Activated CD8-positive, alpha-beta T cell treated with anti-CD3 and anti-CD28 coated beads for 36 hours (primary cell): ENCODE results near the gene SBK2. TPM values are rescaled to one million over a fixed set of nuclear protein-coding genes. Genes with fewer than 3 reads are reported as not detected.

Experiments used
- ATAC-seq: fragments of 200-7000 bp; cut with Tn5 transposase; one replicate; pipeline ENCODE4 v1.10.0; 2021; ENCODE audit warnings: mild to moderate bottlenecking, moderate library complexity
- CTCF ChIA-PET: fragments of 350-600 bp; sonication (Branson Sonifier 250); formaldehyde crosslinking; loops from one replicate; lab custom pipeline; 2021; ENCODE audit warnings: antibody characterized with exemption; lab: Charles Lee
- POLR2A ChIA-PET: fragments of 350-600 bp; sonication (Branson Sonifier 250); formaldehyde crosslinking; loops from one replicate; lab custom pipeline; 2021; ENCODE audit warnings: antibody characterized with exemption; lab: Charles Lee
- DNase-seq: peaks from one replicate; pipeline ENCODE4 v3.0.0-alpha.2; 2020
- H3K27ac Mint-ChIP-seq: one replicate; pipeline ENCODE4 v1.8.0; 2021; ENCODE audit warnings: mild to moderate bottlenecking, mixed read lengths
- H3K27me3 Mint-ChIP-seq: one replicate; pipeline ENCODE4 v1.8.0; 2021; ENCODE audit warnings: mixed read lengths
- H3K36me3 Mint-ChIP-seq: one replicate; pipeline ENCODE4 v1.8.0; 2021; ENCODE audit warnings: low read depth, mixed read lengths
- H3K4me1 Mint-ChIP-seq: one replicate; pipeline ENCODE4 v1.8.0; 2021; ENCODE audit warnings: low read depth, mixed read lengths
- H3K4me3 Mint-ChIP-seq: one replicate; pipeline ENCODE4 v1.8.0; 2021; ENCODE audit warnings: mild to moderate bottlenecking, moderate library complexity, mixed read lengths
- H3K9me3 Mint-ChIP-seq: one replicate; pipeline ENCODE4 v1.8.0; 2021; ENCODE audit warnings: mixed read lengths
- intact Hi-C: fragments of 100-400 bp; cut with micrococcal nuclease; formaldehyde crosslinking; loops from one replicate; pipeline ENCODE4 v1.10.0; 2022
- total RNA-seq, 2 experiments: library from RNA; stranded (reverse); gene quantifications; one replicate each; pipeline ENCODE4 v1.2.3, GENCODE V29; 2021
- TF ChIP-seq, protein P1 (sequence below): fragments of 200-600 bp; IDR thresholded peaks from one replicate; pipeline ENCODE4 v1.8.0; 2022; ENCODE audit warnings: antibody characterized with exemption, mild to moderate bottlenecking

The SBK2 gene
- total RNA-seq, 2 experiments from 2014 or later, result not detected

- Mint-ChIP-seq H3K4me3 (peak overlapping the region; percentile 87), H3K36me3 (peaks cover 15% of the 10 kb centered on the region), H3K27me3 (no peaks in the 10 kb centered on the region), H3K4me1 (peaks cover 29% of the 10 kb centered on the region), H3K9me3 (peaks cover 2% of the 10 kb centered on the region), H3K27ac (no peak overlapping the region)
- intact Hi-C loops, result no loop called here
- ChIA-PET CTCF (interaction anchor here (1.1 to 2.1 kb wide), 5 partner anchors 24 to 77 kb away, joined by 3 to 8 read pairs (median 4); partner anchors contain the start of gene ZNF865), POLR2A (interaction anchor here (1.3 to 1.7 kb wide), 2 partner anchors 18 to 95 kb away, joined by 5 to 6 read pairs; partner anchors contain the start of gene ZNF524)
- DNase-seq (no peak), ATAC-seq (no peak)
- TF ChIP-seq, protein P1, sequence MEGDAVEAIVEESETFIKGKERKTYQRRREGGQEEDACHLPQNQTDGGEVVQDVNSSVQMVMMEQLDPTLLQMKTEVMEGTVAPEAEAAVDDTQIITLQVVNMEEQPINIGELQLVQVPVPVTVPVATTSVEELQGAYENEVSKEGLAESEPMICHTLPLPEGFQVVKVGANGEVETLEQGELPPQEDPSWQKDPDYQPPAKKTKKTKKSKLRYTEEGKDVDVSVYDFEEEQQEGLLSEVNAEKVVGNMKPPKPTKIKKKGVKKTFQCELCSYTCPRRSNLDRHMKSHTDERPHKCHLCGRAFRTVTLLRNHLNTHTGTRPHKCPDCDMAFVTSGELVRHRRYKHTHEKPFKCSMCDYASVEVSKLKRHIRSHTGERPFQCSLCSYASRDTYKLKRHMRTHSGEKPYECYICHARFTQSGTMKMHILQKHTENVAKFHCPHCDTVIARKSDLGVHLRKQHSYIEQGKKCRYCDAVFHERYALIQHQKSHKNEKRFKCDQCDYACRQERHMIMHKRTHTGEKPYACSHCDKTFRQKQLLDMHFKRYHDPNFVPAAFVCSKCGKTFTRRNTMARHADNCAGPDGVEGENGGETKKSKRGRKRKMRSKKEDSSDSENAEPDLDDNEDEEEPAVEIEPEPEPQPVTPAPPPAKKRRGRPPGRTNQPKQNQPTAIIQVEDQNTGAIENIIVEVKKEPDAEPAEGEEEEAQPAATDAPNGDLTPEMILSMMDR, result no peak
Observed at GRCh38 chr19:55581823-55582223, 44.9 kb upstream of the SBK2 start.

DNA sequence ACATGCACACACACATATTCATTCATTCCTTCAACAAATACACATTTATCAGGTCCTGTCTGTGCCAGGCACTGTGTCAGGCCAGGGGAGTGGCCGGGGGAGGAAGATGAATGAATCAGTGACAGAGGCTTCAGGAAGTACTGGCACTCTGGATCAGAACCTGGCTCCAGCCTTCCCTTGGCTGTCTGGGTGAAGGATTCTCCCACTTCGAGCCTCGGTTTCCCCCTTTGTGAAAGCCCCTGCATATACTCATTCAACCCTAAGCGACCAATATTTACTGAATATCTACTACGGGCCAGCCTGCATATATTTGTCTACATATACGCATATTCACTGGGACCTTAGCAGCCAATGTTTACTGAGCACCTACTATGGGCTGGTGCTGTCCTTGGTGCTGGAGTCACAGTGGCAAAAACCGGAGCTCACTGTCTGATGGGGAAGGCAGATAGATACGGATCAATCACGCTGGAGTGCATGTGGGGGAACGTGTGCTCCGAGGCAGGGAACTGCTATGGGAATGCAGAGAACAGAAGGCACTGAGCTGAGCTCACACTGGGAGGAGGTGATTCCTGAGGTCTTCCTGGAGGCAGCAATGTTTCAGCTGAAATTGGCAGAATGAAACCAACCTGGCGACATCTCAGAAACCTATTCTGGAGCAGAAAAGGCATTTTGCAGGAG lies 44.4 kb upstream of the SBK2 start:
- peaks cover 29% of the 10 kb centered on the region for H3K4me1 Mint-ChIP-seq
- peak; percentile 50 for DNase-seq
- peak overlapping the region; percentile 61 for H3K27ac Mint-ChIP-seq

DNA sequence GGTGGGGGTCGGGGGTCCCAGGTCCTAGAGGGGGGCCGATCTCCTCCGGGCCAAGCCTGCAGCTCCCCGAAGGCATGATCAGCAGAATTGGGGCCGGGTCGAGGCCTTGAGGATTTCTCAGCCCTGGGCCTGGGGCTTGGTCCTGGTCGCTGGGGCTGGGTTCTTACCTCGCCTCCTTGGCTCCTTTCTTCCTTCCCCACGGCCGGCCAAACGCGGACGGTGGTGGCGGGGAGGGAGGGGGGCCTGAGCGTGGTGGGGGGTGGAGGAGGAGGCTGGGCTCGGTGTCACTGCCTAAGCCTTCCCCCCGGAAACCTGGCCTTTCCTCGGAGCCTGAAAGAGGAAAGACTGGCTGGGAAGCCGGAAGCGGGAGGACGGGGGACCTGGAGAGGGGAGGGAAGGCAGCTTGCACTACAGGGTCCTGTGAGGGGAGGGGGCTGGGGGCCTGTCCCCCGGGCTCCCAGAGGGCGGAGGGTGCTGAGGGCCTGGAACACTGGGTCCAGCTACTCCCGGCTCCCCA lies 43.8 kb upstream of the SBK2 start, which contains the start of gene ZNF579:
Gene ZNF579, minus strand, starts transcription at position 221 of the 517 bp plus-strand sequence. CDS start 1,209 bp downstream, outside the sequence.
- peaks cover 24% of the 10 kb centered on the region for H3K4me1 Mint-ChIP-seq
- H3K36me3 Mint-ChIP-seq, result peaks cover 18% of the 10 kb centered on the region
- DNase-seq, result peak; percentile 83
- no peaks in the 10 kb centered on the region for H3K27me3 Mint-ChIP-seq
- H3K4me3 Mint-ChIP-seq, result peak within 1 kb of the TSS; percentile 87
- CTCF ChIA-PET, result interaction anchor here (1.1 to 2.1 kb wide), 5 partner anchors 25 to 76 kb away, joined by 3 to 8 read pairs (median 4); partner anchors contain the start of gene ZNF865
- peaks cover 3% of the 10 kb centered on the region for H3K9me3 Mint-ChIP-seq
- peak; percentile 82 for ATAC-seq
- TF ChIP-seq, protein P1, result no peak
- intact Hi-C loops, result no loop called here
- H3K27ac Mint-ChIP-seq, result peak within 1 kb of the TSS; percentile 89
- POLR2A ChIA-PET, result interaction anchor here (0.9 to 1.7 kb wide), 7 partner anchors 24 to 94 kb away, joined by 3 to 6 read pairs (median 3); no protein-coding TSS in a partner anchor

More for the DNA sequence above, 44.4 kb upstream of the SBK2 start:
- ATAC-seq, result peak; percentile 9
- POLR2A ChIA-PET, result interaction anchor here (0.9 to 1.7 kb wide), 8 partner anchors 19 to 95 kb away, joined by 3 to 6 read pairs (median 3); partner anchors contain the start of gene ZNF524
- Mint-ChIP-seq H3K9me3 (peaks cover 3% of the 10 kb centered on the region), H3K27me3 (no peaks in the 10 kb centered on the region), H3K36me3 (peaks cover 18% of the 10 kb centered on the region), H3K4me3 (peak overlapping the region; percentile 87)
- TF ChIP-seq, protein P1, result no peak
- CTCF ChIA-PET, result interaction anchor here (1.1 to 2.1 kb wide), 5 partner anchors 25 to 77 kb away, joined by 3 to 8 read pairs (median 4); partner anchors contain the start of gene ZNF865
- intact Hi-C loops, result no loop called here

- Mint-ChIP-seq H3K27me3 (no peaks in the 10 kb centered on the region), H3K4me3 (peak overlapping the region; percentile 87), H3K4me1 (peaks cover 19% of the 10 kb centered on the region), H3K27ac (peak overlapping the region; percentile 89), H3K36me3 (peaks cover 18% of the 10 kb centered on the region), H3K9me3 (peaks cover 3% of the 10 kb centered on the region)
- POLR2A ChIA-PET, result interaction anchor here (1.0 to 1.7 kb wide), 6 partner anchors 26 to 94 kb away, joined by 3 to 6 read pairs (median 3); no protein-coding TSS in a partner anchor
- CTCF ChIA-PET, result interaction anchor here (2.0 to 2.1 kb wide), 2 partner anchors 53 to 75 kb away, joined by 8 read pairs; no protein-coding TSS in a partner anchor
- ATAC-seq (peak; percentile 40), DNase-seq (peak; percentile 28)
- TF ChIP-seq, protein P1, result no peak
- intact Hi-C loops, result no loop called here
Observed at GRCh38 chr19:55579766-55580621, 43.1 kb upstream of the SBK2 start.
